GM23248 (cell line): Measurements from ENCODE around the gene DCDC2.

Experiments
- EZH2 ChIP-seq: fragments of 200-600 bp; sonication (generic); IDR thresholded peaks from 2 replicates; pipeline ENCODE4 v1.6.1; 2018; ENCODE audit warnings: antibody characterized with exemption, mild to moderate bottlenecking; ENCODE audit not compliant: insufficient read depth, poor library complexity, severe bottlenecking
- EZH2phosphoT487 ChIP-seq: fragments of 200-600 bp; sonication (generic); IDR thresholded peaks from 2 replicates; pipeline ENCODE4 v1.6.1; 2018; ENCODE audit warnings: antibody characterized with exemption, moderate library complexity, mild to moderate bottlenecking, low read depth; ENCODE audit not compliant: insufficient read depth

GRCh38 chr6:24228681-24229255 is 129.1 kb downstream of the DCDC2 start:
- TF ChIP-seq EZH2phosphoT487 (no peak), EZH2 (no peak)
